Astrocyte of the spinal cord (primary cell): ENCODE data around the gene PGAP3.
A peak's percentile ranks its signal among the peaks of the same experiment; 100 is the strongest.

Experiments
- DNase-seq: peaks from one replicate; pipeline ENCODE4 v3.0.0; 2011; ENCODE audit warnings: low read depth, low spot score
- H3K4me3 ChIP-seq: 2 replicates; pipeline ENCODE4 v1.5.1; 2011; ENCODE audit warnings: low read depth, mild to moderate bottlenecking, low read length, moderate library complexity
- CTCF ChIP-seq: IDR thresholded peaks from 2 replicates; pipeline ENCODE4 v1.5.1; 2012; ENCODE audit warnings: low read depth, mild to moderate bottlenecking, low read length, inconsistent platforms
- in situ Hi-C: cut with HindIII; loops from 2 replicates; pipeline ENCODE4 v1.10.0; 2017; ENCODE audit warnings: low sequenced_read_pairs

Gene PGAP3

GRCh38 chr17:39652587-39653315 is 35.1 kb downstream of the PGAP3 start:
- no peak overlapping the region for H3K4me3 ChIP-seq
- DNase-seq: no peak
- in situ Hi-C loops: no loop called here
- TF ChIP-seq CTCF: no peak

- H3K4me3 ChIP-seq: no peak overlapping the region
- DNase-seq: no peak
- in situ Hi-C loops: no loop called here
- TF ChIP-seq CTCF: no peak
Observed at GRCh38 chr17:39651923-39652586, 35.8 kb downstream of the PGAP3 start.

- no peak overlapping the region for H3K4me3 ChIP-seq
- TF ChIP-seq CTCF: no peak
- no peak for DNase-seq
- in situ Hi-C loops: no loop called here
Observed at GRCh38 chr17:39650121-39650579, 37.7 kb downstream of the PGAP3 start.

- in situ Hi-C loops: no loop called here
Observed at GRCh38 chr17:39648616-39649366, 39.1 kb downstream of the PGAP3 start.

GRCh38 chr17:39647256-39647655 is 40.6 kb downstream of the PGAP3 start:
- no peak for TF ChIP-seq CTCF
- no peak for DNase-seq
- in situ Hi-C loops: no loop called here
- no peak overlapping the region for H3K4me3 ChIP-seq

More at GRCh38 chr17:39648616-39649366, 39.1 kb downstream of the PGAP3 start:
- TF ChIP-seq CTCF: no peak
- peak; percentile 55 for DNase-seq
- no peak overlapping the region for H3K4me3 ChIP-seq

- in situ Hi-C loops: no loop called here
Observed at GRCh38 chr17:39643271-39643670, 44.6 kb downstream of the PGAP3 start.

More at GRCh38 chr17:39643271-39643670, 44.6 kb downstream of the PGAP3 start:
- peak; percentile 34 for DNase-seq
- no peak for TF ChIP-seq CTCF
- no peak overlapping the region for H3K4me3 ChIP-seq
